Measurements from ENCODE around the gene MAP3K21.

DNA sequence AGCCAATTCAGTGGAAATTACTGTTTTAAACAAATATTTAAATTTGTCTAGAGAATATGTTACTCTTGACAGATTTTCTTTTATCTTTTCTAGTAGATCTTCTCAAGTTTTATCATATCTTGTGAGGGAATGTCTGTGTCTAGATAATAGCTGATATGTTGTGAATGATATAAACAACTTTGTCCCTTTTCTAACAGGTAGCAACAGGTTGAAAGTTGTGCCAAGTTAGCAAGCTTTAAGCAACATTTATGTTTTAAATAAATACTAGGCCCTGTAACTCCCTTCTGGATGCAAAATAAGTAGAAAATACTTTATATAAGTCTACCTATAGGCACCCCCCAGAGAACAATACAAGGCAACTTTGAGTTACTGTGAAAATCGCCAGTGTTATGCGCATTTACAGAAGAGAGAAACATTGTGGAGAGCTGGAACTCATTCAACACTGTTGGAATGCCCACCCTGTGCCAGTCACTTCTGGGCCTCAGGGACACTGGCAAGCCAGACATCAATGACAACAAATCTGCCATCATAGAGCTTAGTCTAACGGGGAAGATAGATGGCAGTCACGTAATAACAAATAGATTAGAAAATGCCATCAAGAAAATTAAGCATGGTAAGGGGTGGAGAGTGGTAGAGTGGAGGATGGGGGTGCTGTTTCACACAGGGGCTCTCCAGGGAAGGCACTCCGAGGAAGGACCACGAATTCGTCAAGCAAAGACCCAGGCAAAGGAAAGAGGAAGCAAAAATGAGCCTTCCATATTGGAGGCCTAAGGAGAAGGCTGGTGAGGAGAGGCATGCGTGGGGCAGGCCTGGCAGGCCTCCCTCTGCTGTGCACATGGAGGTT lies 4.4 kb downstream of the MAP3K21 start:
- TF ChIP-seq, protein P1, sequence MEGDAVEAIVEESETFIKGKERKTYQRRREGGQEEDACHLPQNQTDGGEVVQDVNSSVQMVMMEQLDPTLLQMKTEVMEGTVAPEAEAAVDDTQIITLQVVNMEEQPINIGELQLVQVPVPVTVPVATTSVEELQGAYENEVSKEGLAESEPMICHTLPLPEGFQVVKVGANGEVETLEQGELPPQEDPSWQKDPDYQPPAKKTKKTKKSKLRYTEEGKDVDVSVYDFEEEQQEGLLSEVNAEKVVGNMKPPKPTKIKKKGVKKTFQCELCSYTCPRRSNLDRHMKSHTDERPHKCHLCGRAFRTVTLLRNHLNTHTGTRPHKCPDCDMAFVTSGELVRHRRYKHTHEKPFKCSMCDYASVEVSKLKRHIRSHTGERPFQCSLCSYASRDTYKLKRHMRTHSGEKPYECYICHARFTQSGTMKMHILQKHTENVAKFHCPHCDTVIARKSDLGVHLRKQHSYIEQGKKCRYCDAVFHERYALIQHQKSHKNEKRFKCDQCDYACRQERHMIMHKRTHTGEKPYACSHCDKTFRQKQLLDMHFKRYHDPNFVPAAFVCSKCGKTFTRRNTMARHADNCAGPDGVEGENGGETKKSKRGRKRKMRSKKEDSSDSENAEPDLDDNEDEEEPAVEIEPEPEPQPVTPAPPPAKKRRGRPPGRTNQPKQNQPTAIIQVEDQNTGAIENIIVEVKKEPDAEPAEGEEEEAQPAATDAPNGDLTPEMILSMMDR (IDR thresholded peaks at IDR 0.05; ENCODE audit: low read depth, low read length): no peak
- no peak for TF ChIP-seq EZH2phosphoT487 (IDR thresholded peaks at IDR 0.05; ENCODE audit: low read depth)
